Thoracic aorta (tissue), 2 donors: Measurements from ENCODE around the gene TNIP1. TPM values are rescaled to one million over a fixed set of nuclear protein-coding genes. Genes with fewer than 3 reads are reported as not detected.

Source experiments
- ATAC-seq: fragments of 150-250 bp; one replicate; pipeline ENCODE4 v1.8.0; 2017; ENCODE audit warnings: low read depth; ENCODE audit not compliant: insufficient number of reproducible peaks, low FRiP score
- DNase-seq: peaks from one replicate; pipeline ENCODE4 v3.0.0-alpha.2; 2020; ENCODE audit warnings: low spot score
- H3K27ac ChIP-seq, 2 donors: fragments of 200-600 bp; sonication (generic); 1 replicate in 1 of 2; 2 replicates in 1 of 2; pipeline ENCODE4 v1.5.1; 2016; ENCODE audit warnings: mild to moderate bottlenecking in 2 of 2, moderate library complexity in 2 of 2
- H3K27me3 ChIP-seq: fragments of 200-600 bp; sonication (generic); replicated peaks from 2 replicates; pipeline ENCODE4 v1.6.0; 2016; ENCODE audit warnings: mild to moderate bottlenecking; ENCODE audit not compliant: insufficient read depth
- H3K36me3 ChIP-seq: fragments of 200-600 bp; sonication (generic); one replicate; pipeline ENCODE4 v1.5.1; 2016
- H3K4me1 ChIP-seq, 2 donors: fragments of 200-600 bp; sonication (generic); 1 replicate in 1 of 2; 2 replicates in 1 of 2; pipeline versions ENCODE4 v1.5.1 to v1.6.0; 2016; ENCODE audit warnings: low read depth in 2 of 2, mild to moderate bottlenecking in 1 of 2; ENCODE audit not compliant: control insufficient read depth in 1 of 2
- H3K4me3 ChIP-seq: fragments of 200-600 bp; sonication (generic); 2 replicates; pipeline ENCODE4 v1.5.1; 2016; ENCODE audit warnings: mild to moderate bottlenecking
- H3K9me3 ChIP-seq: fragments of 200-600 bp; sonication (generic); 2 replicates; pipeline ENCODE4 v1.5.1; 2016
- CTCF ChIP-seq: fragments of 200-600 bp; sonication (generic); IDR thresholded peaks from one replicate; pipeline ENCODE4 v1.5.1; 2019; ENCODE audit warnings: antibody characterized with exemption
- total RNA-seq, 2 donors: library from RNA; depleted of rRNA; stranded (reverse); fragments of >200 nt; gene quantifications; one replicate each; pipeline versions ENCODE4 v1.1.0 to v1.2.3, GENCODE V29; 2016

The TNIP1 gene
- total RNA-seq, 2 donors from 2014 or later, result 77.4 to 103 TPM

GRCh38 chr5:151110122-151110681 lies 29.4 kb upstream of the TNIP1 start:
- Histone ChIP-seq H3K9me3 (no peaks in the 10 kb centered on the region), H3K4me3 (no peak overlapping the region), H3K27me3 (no peaks in the 10 kb centered on the region), H3K4me1 (peaks cover 5 to 17% of the 10 kb centered on the region in 2 donors), H3K27ac (no peak overlapping the region), H3K36me3 (peaks cover 46% of the 10 kb centered on the region)
- TF ChIP-seq CTCF, result no peak
- no peak for DNase-seq
- no peak for ATAC-seq

- no peak for DNase-seq
Observed at GRCh38 chr5:151108566-151108965, 27.7 kb upstream of the TNIP1 start.

GRCh38 chr5:151107738-151108520 lies 27.1 kb upstream of the TNIP1 start:
- ATAC-seq (no peak), DNase-seq (no peak)
- TF ChIP-seq CTCF, result no peak
- H3K36me3 ChIP-seq, result peaks cover 64% of the 10 kb centered on the region
- H3K4me1 ChIP-seq, result peaks cover 5 to 17% of the 10 kb centered on the region in 2 donors
- no peaks in the 10 kb centered on the region for H3K27me3 ChIP-seq
- H3K4me3 ChIP-seq, result no peak overlapping the region
- H3K9me3 ChIP-seq, result no peaks in the 10 kb centered on the region
- peak overlapping the region; percentile 8 to 25 for H3K27ac ChIP-seq

More at GRCh38 chr5:151108566-151108965, 27.7 kb upstream of the TNIP1 start:
- TF ChIP-seq CTCF, result no peak
- ATAC-seq, result no peak
- H3K36me3 ChIP-seq, result peaks cover 57% of the 10 kb centered on the region
- H3K27me3 ChIP-seq, result no peaks in the 10 kb centered on the region
- H3K27ac ChIP-seq, result peak overlapping the region; percentile 8 to 25
- H3K4me3 ChIP-seq, result no peak overlapping the region
- H3K9me3 ChIP-seq, result no peaks in the 10 kb centered on the region
- H3K4me1 ChIP-seq, result peaks cover 5 to 17% of the 10 kb centered on the region in 2 donors

- DNase-seq, result no peak
- no peak for TF ChIP-seq CTCF
- H3K9me3 ChIP-seq, result no peaks in the 10 kb centered on the region
- peaks cover 5 to 19% of the 10 kb centered on the region in 2 donors for H3K4me1 ChIP-seq
- H3K27me3 ChIP-seq, result no peaks in the 10 kb centered on the region
- no peak for ATAC-seq
- H3K36me3 ChIP-seq, result peaks cover 59% of the 10 kb centered on the region
- no peak overlapping the region for H3K4me3 ChIP-seq
- H3K27ac ChIP-seq, result no peak overlapping the region
Observed at GRCh38 chr5:151107084-151107483, 26.2 kb upstream of the TNIP1 start.

- no peak overlapping the region for H3K27ac ChIP-seq
- H3K27me3 ChIP-seq, result no peaks in the 10 kb centered on the region
- no peak for DNase-seq
- no peak overlapping the region for H3K4me3 ChIP-seq
- H3K36me3 ChIP-seq, result peaks cover 62% of the 10 kb centered on the region
- H3K4me1 ChIP-seq, result peaks cover 5 to 25% of the 10 kb centered on the region in 2 donors
- no peak for ATAC-seq
- no peak for TF ChIP-seq CTCF
- H3K9me3 ChIP-seq, result no peaks in the 10 kb centered on the region
Observed at GRCh38 chr5:151106509-151106908, 25.7 kb upstream of the TNIP1 start.
